B cell (primary cell): ENCODE results near the gene ANKRD35.

Source experiments
- EZH2 ChIP-seq: IDR thresholded peaks from 2 replicates; pipeline ENCODE4 v1.6.1; 2012; ENCODE audit warnings: borderline replicate concordance, low read depth, mild to moderate bottlenecking, moderate library complexity, low read length; ENCODE audit not compliant: insufficient read depth, poor library complexity, severe bottlenecking
- TF ChIP-seq, protein P1 (sequence below): fragments of 200-600 bp; IDR thresholded peaks from one replicate; pipeline ENCODE4 v1.8.0; 2022; ENCODE audit warnings: antibody characterized with exemption, mild to moderate bottlenecking

DNA sequence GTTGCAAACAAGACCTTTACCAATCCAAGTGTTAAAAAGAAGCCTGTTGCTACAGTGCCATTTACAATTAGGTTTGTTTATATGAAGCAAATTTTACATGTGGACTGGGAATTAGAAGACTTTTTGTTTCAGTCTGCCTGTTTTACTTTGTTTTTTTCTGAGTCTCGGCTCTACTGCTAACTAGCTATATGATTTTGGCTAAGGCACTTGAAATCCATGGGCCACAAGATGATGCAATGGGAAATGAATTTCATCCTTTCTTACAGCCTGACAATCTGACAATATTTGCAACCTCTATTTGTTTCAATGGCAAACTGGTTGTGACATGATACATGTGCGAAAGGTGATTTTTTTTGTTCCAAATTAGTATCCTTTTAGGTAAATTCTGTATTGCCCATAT is 36.6 kb upstream of the ANKRD35 start:
- TF ChIP-seq, protein P1, sequence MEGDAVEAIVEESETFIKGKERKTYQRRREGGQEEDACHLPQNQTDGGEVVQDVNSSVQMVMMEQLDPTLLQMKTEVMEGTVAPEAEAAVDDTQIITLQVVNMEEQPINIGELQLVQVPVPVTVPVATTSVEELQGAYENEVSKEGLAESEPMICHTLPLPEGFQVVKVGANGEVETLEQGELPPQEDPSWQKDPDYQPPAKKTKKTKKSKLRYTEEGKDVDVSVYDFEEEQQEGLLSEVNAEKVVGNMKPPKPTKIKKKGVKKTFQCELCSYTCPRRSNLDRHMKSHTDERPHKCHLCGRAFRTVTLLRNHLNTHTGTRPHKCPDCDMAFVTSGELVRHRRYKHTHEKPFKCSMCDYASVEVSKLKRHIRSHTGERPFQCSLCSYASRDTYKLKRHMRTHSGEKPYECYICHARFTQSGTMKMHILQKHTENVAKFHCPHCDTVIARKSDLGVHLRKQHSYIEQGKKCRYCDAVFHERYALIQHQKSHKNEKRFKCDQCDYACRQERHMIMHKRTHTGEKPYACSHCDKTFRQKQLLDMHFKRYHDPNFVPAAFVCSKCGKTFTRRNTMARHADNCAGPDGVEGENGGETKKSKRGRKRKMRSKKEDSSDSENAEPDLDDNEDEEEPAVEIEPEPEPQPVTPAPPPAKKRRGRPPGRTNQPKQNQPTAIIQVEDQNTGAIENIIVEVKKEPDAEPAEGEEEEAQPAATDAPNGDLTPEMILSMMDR, result no peak
- no peak for TF ChIP-seq EZH2
